HUES6 (cell line): ENCODE results near the gene MX2.

Source experiments
- H3K27ac ChIP-seq: 2 replicates; pipeline ENCODE4 v1.7.0; 2013; ENCODE audit warnings: low read depth, mild to moderate bottlenecking, low read length, inconsistent platforms
- H3K27me3 ChIP-seq: 2 replicates; pipeline ENCODE4 v1.6.1; 2013; ENCODE audit warnings: low read length; ENCODE audit not compliant: control insufficient read depth, insufficient read depth
- H3K36me3 ChIP-seq: 2 replicates; pipeline ENCODE4 v1.6.1; 2013; ENCODE audit warnings: low read length; ENCODE audit not compliant: control insufficient read depth, insufficient read depth
- H3K4me1 ChIP-seq: 2 replicates; pipeline ENCODE4 v1.6.1; 2013; ENCODE audit warnings: low read length; ENCODE audit not compliant: control insufficient read depth, insufficient read depth
- H3K4me3 ChIP-seq: 2 replicates; pipeline ENCODE4 v1.5.1; 2013; ENCODE audit warnings: low read depth, low read length
- H3K9ac ChIP-seq: one replicate; pipeline ENCODE4 v1.6.1; 2013; ENCODE audit warnings: mild to moderate bottlenecking, low read length
- H3K9me3 ChIP-seq: 2 replicates; pipeline ENCODE4 v1.6.1; 2013; ENCODE audit warnings: low read depth, low read length; ENCODE audit not compliant: control insufficient read depth, insufficient read depth

MX2 gene

DNA sequence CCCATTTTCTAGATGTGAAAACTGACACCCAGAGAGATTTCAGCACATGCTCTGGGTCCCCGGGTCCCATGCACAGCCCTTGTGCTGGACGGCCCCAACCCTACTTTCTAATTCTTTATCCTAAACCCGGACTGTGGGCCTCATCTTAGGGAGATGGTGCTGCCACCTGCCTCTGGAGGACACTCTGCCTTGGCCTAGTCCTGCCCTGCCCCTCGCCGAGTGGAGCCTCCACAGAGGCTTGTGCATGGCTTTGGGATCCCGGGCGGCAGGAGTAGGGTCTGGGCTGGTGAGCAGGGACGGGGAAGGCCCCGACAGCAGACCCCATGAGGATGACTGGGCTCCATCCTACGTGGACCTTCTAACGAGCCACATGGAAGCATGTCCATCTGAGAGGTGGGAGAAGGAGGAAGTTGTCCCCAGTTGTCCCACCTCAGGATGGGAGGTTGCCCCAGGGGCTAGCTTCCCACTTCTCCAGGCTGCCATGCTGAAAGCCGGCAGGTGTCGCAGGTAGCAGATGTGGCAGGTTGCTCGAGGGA lies 12.4 kb downstream of the MX2 start:
- Histone ChIP-seq H3K4me1 (peaks cover 6% of the 10 kb centered on the region; the same call in 1 of the 2 replicates), H3K36me3 (no peaks in the 10 kb centered on the region), H3K9me3 (no peaks in the 10 kb centered on the region), H3K9ac (no peak overlapping the region), H3K4me3 (no peak overlapping the region), H3K27me3 (no peaks in the 10 kb centered on the region), H3K27ac (no peak overlapping the region)

DNA sequence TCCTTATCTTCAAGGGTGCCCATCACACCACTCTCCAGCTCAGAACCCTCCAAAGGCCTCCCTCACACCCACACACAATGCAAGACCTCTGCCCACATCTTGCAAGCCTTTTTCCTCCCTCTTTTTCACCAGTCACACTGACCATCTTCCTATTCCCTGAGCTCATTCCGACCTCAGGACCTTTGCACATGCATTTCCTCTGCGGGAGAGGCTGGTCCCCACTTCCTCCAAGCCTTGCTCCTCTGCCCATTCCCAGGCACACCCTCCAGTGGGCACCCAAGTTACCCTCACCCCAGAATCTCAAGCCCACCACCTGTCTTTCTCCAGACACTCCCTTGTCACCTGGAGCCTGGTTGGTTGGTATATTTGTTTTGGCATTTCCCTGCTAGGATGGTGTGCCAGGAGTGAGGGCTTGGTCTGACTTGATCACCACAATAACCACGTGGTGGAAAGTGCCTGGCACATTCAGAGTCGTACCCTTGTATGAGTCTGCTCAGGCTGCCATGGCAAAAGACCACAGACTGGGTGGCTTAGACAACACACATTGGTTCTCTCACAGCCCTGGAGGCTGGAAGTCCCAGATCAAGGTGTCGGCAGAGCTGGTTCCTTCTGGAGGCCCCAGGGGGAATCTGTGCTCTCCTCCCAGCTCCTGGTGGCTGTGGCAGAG lies 13.2 kb downstream of the MX2 start:
- H3K9me3 ChIP-seq = no peaks in the 10 kb centered on the region
- 0 out of 2 replicates have a peak, but pooled peaks cover under 1% of the 10 kb centered on the region for H3K4me1 ChIP-seq
- no peak overlapping the region for H3K9ac ChIP-seq
- no peak overlapping the region for H3K4me3 ChIP-seq
- no peaks in the 10 kb centered on the region for H3K36me3 ChIP-seq
- H3K27me3 ChIP-seq = no peaks in the 10 kb centered on the region
- no peak overlapping the region for H3K27ac ChIP-seq

DNA sequence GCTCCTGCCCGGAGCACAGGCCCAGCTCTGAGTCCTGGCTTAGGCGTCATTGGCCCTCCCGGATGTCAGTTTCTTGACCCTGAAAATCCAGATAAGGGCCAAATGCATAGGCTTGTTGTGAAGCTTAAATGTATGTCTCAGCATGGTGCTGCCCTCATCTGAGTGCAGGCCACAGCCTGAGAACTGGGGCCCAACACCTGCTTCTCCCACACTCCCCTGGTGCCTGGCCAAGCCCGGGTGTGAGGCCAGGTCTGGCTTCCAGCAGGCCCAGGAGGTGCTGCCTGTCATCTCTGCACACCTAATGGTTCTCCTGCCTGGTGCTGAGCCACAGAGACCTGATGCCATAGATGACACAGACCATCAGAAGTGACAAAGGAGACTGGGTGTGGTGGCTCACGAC lies 14.0 kb downstream of the MX2 start:
- Histone ChIP-seq H3K9me3 (no peaks in the 10 kb centered on the region), H3K4me1 (no peaks in the 10 kb centered on the region)

DNA sequence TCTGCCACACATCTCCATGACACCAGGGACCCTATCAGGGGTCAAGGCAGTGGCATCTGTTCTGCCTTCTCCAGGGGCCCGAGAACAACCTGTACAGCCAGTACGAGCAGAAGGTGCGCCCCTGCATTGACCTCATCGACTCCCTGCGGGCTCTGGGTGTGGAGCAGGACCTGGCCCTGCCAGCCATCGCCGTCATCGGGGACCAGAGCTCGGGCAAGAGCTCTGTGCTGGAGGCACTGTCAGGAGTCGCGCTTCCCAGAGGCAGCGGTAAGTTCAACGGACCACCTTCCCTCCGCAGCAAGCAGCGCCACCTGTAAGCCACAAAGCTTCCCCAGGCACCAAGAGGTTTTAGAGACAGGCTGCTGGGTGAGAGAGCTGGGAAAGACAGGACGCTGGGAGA lies 15.9 kb downstream of the MX2 start:
- H3K4me3 ChIP-seq = no peak overlapping the region
- no peak overlapping the region for H3K27ac ChIP-seq
- H3K9me3 ChIP-seq = peaks cover 3% of the 10 kb centered on the region; the same call in 1 of the 2 replicates
- H3K9ac ChIP-seq = no peak overlapping the region
- H3K4me1 ChIP-seq = no peaks in the 10 kb centered on the region
- H3K36me3 ChIP-seq = no peaks in the 10 kb centered on the region
- H3K27me3 ChIP-seq = no peaks in the 10 kb centered on the region

More for the DNA sequence above, 14.0 kb downstream of the MX2 start:
- no peak overlapping the region for H3K9ac ChIP-seq
- no peaks in the 10 kb centered on the region for H3K36me3 ChIP-seq
- no peak overlapping the region for H3K4me3 ChIP-seq
- H3K27ac ChIP-seq = no peak overlapping the region
- no peaks in the 10 kb centered on the region for H3K27me3 ChIP-seq

DNA sequence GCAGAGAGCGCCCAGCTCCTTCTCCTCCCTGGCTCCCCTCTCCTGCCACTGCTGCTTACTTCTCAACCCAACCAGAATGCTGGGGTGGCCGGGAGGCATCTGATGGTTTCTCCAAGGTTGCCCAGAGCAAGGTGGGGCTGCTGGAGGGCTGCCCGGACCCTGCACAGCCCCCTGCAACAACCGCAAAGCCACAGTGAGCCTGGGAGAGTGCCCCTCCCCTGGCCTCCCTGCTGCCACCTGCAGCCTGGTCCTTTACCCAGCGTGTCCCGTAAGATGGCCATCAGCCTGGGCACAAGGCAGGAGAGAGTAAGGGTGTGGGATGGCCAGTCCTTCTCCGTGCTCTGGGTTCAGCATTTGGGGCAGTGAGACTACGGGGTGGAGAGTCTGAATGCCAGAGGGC lies 17.0 kb downstream of the MX2 start:
- Histone ChIP-seq H3K36me3 (no peaks in the 10 kb centered on the region), H3K9me3 (peaks cover 3% of the 10 kb centered on the region; the same call in 1 of the 2 replicates), H3K9ac (no peak overlapping the region), H3K4me3 (no peak overlapping the region), H3K4me1 (no peaks in the 10 kb centered on the region), H3K27ac (no peak overlapping the region), H3K27me3 (no peaks in the 10 kb centered on the region)

DNA sequence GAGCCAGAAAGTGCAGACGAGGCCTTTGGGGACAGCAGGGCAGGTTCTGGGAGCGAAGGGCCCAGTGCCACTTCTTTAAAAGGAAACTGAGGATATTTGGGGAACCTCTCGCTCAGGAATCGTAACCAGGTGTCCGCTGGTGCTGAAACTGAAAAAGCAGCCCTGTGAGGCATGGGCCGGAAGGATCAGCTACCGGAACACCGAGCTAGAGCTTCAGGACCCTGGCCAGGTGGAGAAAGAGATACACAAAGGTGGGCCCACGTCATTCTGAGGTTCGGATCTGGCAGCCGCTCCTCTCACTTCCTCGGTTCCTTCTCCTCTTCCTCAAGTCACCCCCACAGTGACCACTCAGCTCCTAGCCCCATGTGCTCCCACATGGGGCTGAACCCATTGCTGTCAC lies 18.1 kb downstream of the MX2 start:
- Histone ChIP-seq H3K9me3 (peaks cover 3% of the 10 kb centered on the region; the same call in 1 of the 2 replicates), H3K4me3 (no peak overlapping the region), H3K36me3 (no peaks in the 10 kb centered on the region), H3K9ac (no peak overlapping the region), H3K27ac (no peak overlapping the region), H3K27me3 (no peaks in the 10 kb centered on the region), H3K4me1 (no peaks in the 10 kb centered on the region)

DNA sequence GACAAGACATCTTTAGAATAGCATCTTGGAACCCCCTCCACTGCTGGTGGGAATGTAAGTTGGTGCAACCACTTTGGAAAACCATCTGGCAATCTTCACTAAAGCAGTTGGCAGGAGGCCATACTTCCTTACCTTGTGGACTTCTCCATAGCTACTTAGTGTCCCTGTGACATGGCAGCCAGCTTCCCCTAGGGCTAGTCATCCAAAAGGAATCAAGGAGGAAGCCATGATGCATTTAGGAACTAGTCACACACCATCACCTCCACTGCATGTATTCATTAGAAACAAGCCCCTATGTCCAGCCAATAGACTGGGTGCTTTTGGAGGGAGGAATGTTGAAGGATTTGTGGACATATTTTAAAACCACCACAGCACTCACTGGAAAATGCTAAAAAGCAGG lies 19.9 kb downstream of the MX2 start:
- H3K4me1 ChIP-seq = no peaks in the 10 kb centered on the region
- no peak overlapping the region for H3K4me3 ChIP-seq
- H3K9me3 ChIP-seq = peaks cover 3% of the 10 kb centered on the region; the same call in 1 of the 2 replicates
- H3K27ac ChIP-seq = no peak overlapping the region
- peaks cover 2% of the 10 kb centered on the region; the same call in 1 of the 2 replicates for H3K27me3 ChIP-seq
- no peaks in the 10 kb centered on the region for H3K36me3 ChIP-seq
- no peak overlapping the region for H3K9ac ChIP-seq

DNA sequence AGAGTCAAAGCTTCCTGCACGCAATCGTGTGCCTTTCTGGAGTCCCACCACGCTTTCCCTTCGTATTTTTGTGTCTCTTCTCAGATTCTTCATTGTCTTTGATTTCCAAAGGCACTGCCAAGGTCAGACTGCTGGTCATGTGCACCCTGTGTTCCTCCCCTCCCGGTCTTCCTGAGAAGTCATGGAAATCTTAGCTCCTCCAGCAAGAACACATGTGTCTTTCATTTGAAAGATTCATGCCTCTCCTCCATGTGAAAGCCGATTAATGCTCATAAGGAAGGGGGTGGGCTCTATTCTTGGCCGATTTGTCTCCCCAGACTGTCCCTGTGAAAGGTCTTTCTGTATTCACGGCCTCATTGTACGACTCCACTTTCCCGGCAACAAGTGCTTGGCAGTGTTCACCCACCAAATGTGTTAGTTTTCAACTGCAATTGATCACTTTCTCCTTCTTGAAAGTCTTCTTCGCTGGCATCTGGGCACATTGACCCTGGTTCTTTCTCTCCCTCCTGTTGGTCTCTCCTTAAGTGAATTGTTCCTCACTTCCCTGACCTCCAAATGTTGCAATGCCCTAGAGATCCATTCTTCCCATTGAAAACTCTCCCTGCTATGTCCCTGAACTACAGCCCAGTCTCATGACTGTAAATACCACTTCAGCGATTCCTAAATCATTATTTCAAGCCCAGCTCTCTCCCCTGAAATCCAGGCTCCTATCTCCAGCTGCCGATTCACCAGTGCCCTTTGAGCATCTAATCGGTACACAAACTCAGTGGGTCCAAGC lies 25.4 kb downstream of the MX2 start:
- Histone ChIP-seq H3K4me3 (no peak overlapping the region), H3K4me1 (no peaks in the 10 kb centered on the region), H3K9ac (no peak overlapping the region), H3K27me3 (peaks cover 3% of the 10 kb centered on the region; the same call in 1 of the 2 replicates), H3K36me3 (no peaks in the 10 kb centered on the region), H3K9me3 (no peaks in the 10 kb centered on the region; the same call in 1 of the 2 replicates), H3K27ac (no peak overlapping the region)

DNA sequence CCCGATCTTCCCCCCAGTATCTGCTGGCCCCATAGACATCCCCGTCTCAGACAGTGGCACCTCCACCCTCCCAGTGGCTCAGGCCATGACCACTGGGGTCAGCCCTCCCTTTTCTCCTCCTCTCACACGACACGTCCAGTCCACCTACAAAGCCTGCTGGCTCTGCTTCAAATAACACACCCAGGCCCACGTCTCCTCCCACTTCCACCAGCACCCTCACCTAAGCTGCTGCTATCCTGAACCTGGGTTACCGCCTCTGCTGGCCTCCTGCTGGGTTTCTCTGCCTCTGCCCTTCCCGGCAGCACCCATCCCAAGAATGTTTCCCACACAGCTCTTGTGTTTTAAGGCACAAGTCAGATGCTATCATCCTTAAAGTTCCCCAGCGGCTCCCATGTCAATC lies 26.0 kb downstream of the MX2 start:
- H3K9me3 ChIP-seq = no peaks in the 10 kb centered on the region; the same call in 1 of the 2 replicates
- H3K36me3 ChIP-seq = no peaks in the 10 kb centered on the region
- no peaks in the 10 kb centered on the region for H3K4me1 ChIP-seq
- H3K9ac ChIP-seq = no peak overlapping the region
- no peak overlapping the region for H3K27ac ChIP-seq
- H3K27me3 ChIP-seq = peaks cover 3% of the 10 kb centered on the region; the same call in 1 of the 2 replicates
- H3K4me3 ChIP-seq = no peak overlapping the region

DNA sequence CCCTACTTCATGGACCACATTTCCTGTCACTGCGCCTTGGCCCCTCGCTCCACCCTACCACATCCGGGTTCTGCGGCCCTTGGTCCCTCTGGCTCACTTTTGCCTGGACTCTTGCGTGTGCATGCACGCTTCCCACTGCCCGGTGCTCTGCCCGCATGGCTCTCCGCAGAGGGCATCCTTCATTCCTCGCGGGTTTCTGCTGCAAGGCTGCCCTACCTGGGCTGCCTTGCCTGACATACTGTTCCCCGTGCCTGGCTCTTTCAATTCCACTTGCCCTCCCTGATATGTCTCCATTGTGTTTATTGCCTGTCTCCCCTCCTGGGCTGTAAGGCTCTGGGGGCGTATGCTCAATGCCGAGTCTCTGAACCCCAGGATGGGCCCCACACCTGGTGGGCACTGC lies 26.4 kb downstream of the MX2 start:
- H3K27me3 ChIP-seq = peaks cover 3% of the 10 kb centered on the region; the same call in 1 of the 2 replicates
- H3K4me3 ChIP-seq = no peak overlapping the region
- H3K36me3 ChIP-seq = no peaks in the 10 kb centered on the region
- no peak overlapping the region for H3K27ac ChIP-seq
- H3K9ac ChIP-seq = no peak overlapping the region
- no peaks in the 10 kb centered on the region for H3K4me1 ChIP-seq
- H3K9me3 ChIP-seq = no peaks in the 10 kb centered on the region; the same call in 1 of the 2 replicates
